HepG2 (cell line): ENCODE measurements around the gene SSU72. TPM values are rescaled to one million over a fixed set of nuclear protein-coding genes. Genes with fewer than 3 reads are reported as not detected.
A peak's percentile ranks its signal among the peaks of the same experiment; 100 is the strongest.

Source experiments
- ARNTL ChIP-seq: sonication (generic); formaldehyde crosslinking; IDR thresholded peaks from 2 replicates; pipeline ENCODE4 v1.4.0; 2020; ENCODE audit warnings: mild to moderate bottlenecking, missing genetic modification reagents
- ASH2L ChIP-seq: fragments of 300-600, 200-600 bp; sonication (generic); IDR thresholded peaks from 2 replicates; pipeline ENCODE4 v1.7.0; 2017; ENCODE audit warnings: low read depth, mild to moderate bottlenecking, moderate library complexity, mixed read lengths, low read length; ENCODE audit not compliant: insufficient read length
- CENPBD1 ChIP-seq: sonication (generic); formaldehyde crosslinking; IDR thresholded peaks from 2 replicates; pipeline ENCODE4 v1.8.0; 2022; ENCODE audit warnings: missing genetic modification reagents, low read depth, mild to moderate bottlenecking, borderline replicate concordance
- CREB1 ChIP-seq, 2 experiments: fragments of 450-650 bp in 1 of 2; IDR thresholded peaks; 2 replicates each; pipeline ENCODE4 v1.6.1; 2016 to 2017; ENCODE audit warnings: control low read depth in 1 of 2, mild to moderate bottlenecking in 1 of 2, missing compliant biosample characterization in 1 of 2, missing genetic modification characterization in 1 of 2
- ETV5 ChIP-seq: IDR thresholded peaks from 2 replicates; pipeline ENCODE4 v1.6.1; 2018; ENCODE audit warnings: missing biosample characterization, missing genetic modification reagents, inconsistent platforms, borderline replicate concordance
- ETV6 ChIP-seq: sonication (generic); formaldehyde crosslinking; conservative IDR thresholded peaks from 2 replicates; pipeline ENCODE4 v1.4.0; 2020; ENCODE audit warnings: missing genetic modification reagents
- HMGXB4 ChIP-seq, 2 experiments: sonication (generic) in 1 of 2; formaldehyde crosslinking in 1 of 2; IDR thresholded peaks; 2 replicates each; pipeline versions ENCODE4 v1.4.0 to v1.6.1; 2018 to 2020; ENCODE audit warnings: missing genetic modification reagents in 2 of 2, borderline replicate concordance in 1 of 2, low read depth in 1 of 2, mild to moderate bottlenecking in 1 of 2, missing biosample characterization in 1 of 2
- MEIS2 ChIP-seq: sonication (generic); formaldehyde crosslinking; IDR thresholded peaks from 2 replicates; pipeline ENCODE4 v1.9.0; 2021; ENCODE audit warnings: mild to moderate bottlenecking, missing genetic modification reagents
- MXD4 ChIP-seq: IDR thresholded peaks from 2 replicates; pipeline ENCODE4 v1.6.1; 2016; ENCODE audit warnings: mild to moderate bottlenecking, missing biosample characterization, missing genetic modification reagents
- PCBP1 ChIP-seq: fragments of 200-400 bp; formaldehyde crosslinking; IDR thresholded peaks from 2 replicates; pipeline ENCODE4 v1.6.1; 2017; ENCODE audit warnings: mild to moderate bottlenecking, low read depth, low read length, borderline replicate concordance
- SP1 ChIP-seq, 2 experiments: fragments of 450-650 bp in 1 of 2; sonication (generic) in 1 of 2; formaldehyde crosslinking in 1 of 2; IDR thresholded peaks; 2 replicates each; pipeline versions ENCODE4 v1.4.0 to v1.6.1; 2016 to 2020; ENCODE audit warnings: missing genetic modification reagents in 1 of 2
- TSC22D2 ChIP-seq: sonication (generic); formaldehyde crosslinking; IDR thresholded peaks from 2 replicates; pipeline ENCODE4 v1.5.1; 2020; ENCODE audit warnings: missing genetic modification reagents, mild to moderate bottlenecking, borderline replicate concordance
- ZBTB7A ChIP-seq: sonication (generic); formaldehyde crosslinking; IDR thresholded peaks from 2 replicates; pipeline ENCODE4 v1.8.0; 2022; ENCODE audit warnings: mild to moderate bottlenecking, missing genetic modification reagents
- ZFYVE20 ChIP-seq: sonication (generic); formaldehyde crosslinking; IDR thresholded peaks from 2 replicates; pipeline ENCODE4 v1.8.0; 2023; ENCODE audit warnings: low read depth, mild to moderate bottlenecking, moderate library complexity, missing genetic modification reagents, borderline replicate concordance
- ZHX2 ChIP-seq, 2 experiments: sonication (generic) in 1 of 2; formaldehyde crosslinking in 1 of 2; IDR thresholded peaks; 2 replicates each; pipeline versions ENCODE4 v1.6.1 to v1.9.0; 2014 to 2022; ENCODE audit warnings: antibody characterized with exemption in 1 of 2, borderline replicate concordance in 1 of 2, inconsistent platforms in 1 of 2, low read depth in 1 of 2, missing genetic modification reagents in 1 of 2
- ZMAT3 ChIP-seq: sonication (generic); formaldehyde crosslinking; conservative IDR thresholded peaks from 2 replicates; pipeline ENCODE4 v1.7.0; 2021; ENCODE audit warnings: missing genetic modification reagents
- ZNF547 ChIP-seq: sonication (generic); formaldehyde crosslinking; IDR thresholded peaks from 2 replicates; pipeline ENCODE4 v1.5.1; 2020; ENCODE audit warnings: mild to moderate bottlenecking, missing genetic modification reagents
- ZNF678 ChIP-seq: sonication (generic); formaldehyde crosslinking; IDR thresholded peaks from 2 replicates; pipeline ENCODE4 v1.4.0; 2020; ENCODE audit warnings: mild to moderate bottlenecking, missing genetic modification reagents
- ZNF788 ChIP-seq: sonication (generic); formaldehyde crosslinking; IDR thresholded peaks from 2 replicates; pipeline ENCODE4 v1.5.0; 2020; ENCODE audit warnings: mild to moderate bottlenecking, missing genetic modification reagents, borderline replicate concordance
- ZNF879 ChIP-seq: sonication (generic); formaldehyde crosslinking; IDR thresholded peaks from 2 replicates; pipeline ENCODE4 v1.8.1; 2023; ENCODE audit warnings: missing genetic modification reagents
- polyA plus RNA-seq, 8 experiments: library from polyadenylated mRNA; depleted of rRNA in 3 of 8; stranded (reverse) in 7 of 8; unstranded in 1 of 8; fragments of >200 nt; fragmentation: Illumina TruSeq in 4 of 8; extraction: Trizol in 4 of 8; gene quantifications; 2 replicates each; pipeline versions ENCODE4 v1.2.1 to v1.2.3, GENCODE V29; 2011 to 2016; ENCODE audit warnings: low read depth in 4 of 8, missing spikeins in 1 of 8, mixed read lengths in 1 of 8; ENCODE audit not compliant: insufficient read depth in 1 of 8
- total RNA-seq, 5 experiments: library from RNA; depleted of rRNA; stranded (reverse); fragments of >200 nt; fragmentation: Illumina TruSeq; extraction: Trizol; gene quantifications; 2 replicates each; pipeline ENCODE4 v1.2.3, GENCODE V29; 2016; ENCODE audit warnings: low read depth in 1 of 5

Gene SSU72
- total and polyA plus RNA-seq, 2 of the 13 experiments (the other 11 are each of a cell fraction or from before 2014, with no cell fraction given): 42.8 to 67.1 TPM

GRCh38 chr1:1511533-1512285 lies 63.0 kb downstream of the SSU72 start, which contains the start of gene ATAD3A (continued):
- TF ChIP-seq CENPBD1 (CRISPR knock-in tag): no peak
- TF ChIP-seq SP1 (IDR thresholded peaks at IDR 0.05): no peak
- peak; percentile 65 for TF ChIP-seq SP1 (CRISPR knock-in tag; IDR thresholded peaks at IDR 0.05)
- no peak for TF ChIP-seq ETV6 (CRISPR knock-in tag)
- TF ChIP-seq MEIS2 (CRISPR knock-in tag): no peak
- TF ChIP-seq ZFYVE20 (CRISPR knock-in tag): no peak
- TF ChIP-seq HMGXB4 (CRISPR knock-in tag; IDR thresholded peaks at IDR 0.05; ENCODE audit: borderline replicate concordance in 1 of 2, low read depth in 1 of 2): peak; percentile 80 to 89; a peak in 3 of 4 replicates
- peak; percentile 96 for TF ChIP-seq CREB1 (IDR thresholded peaks at IDR 0.05)
- peak; percentile 98 for TF ChIP-seq CREB1 (CRISPR knock-in tag; IDR thresholded peaks at IDR 0.05)
- TF ChIP-seq ARNTL (CRISPR knock-in tag): no peak
- no peak for TF ChIP-seq ZNF547 (CRISPR knock-in tag)
- TF ChIP-seq ASH2L: peak; percentile 93
- peak; percentile 93 for TF ChIP-seq ZHX2 (IDR thresholded peaks at IDR 0.05; ENCODE audit: low read depth)
- TF ChIP-seq ZHX2 (CRISPR knock-in tag; IDR thresholded peaks at IDR 0.05; ENCODE audit: borderline replicate concordance): no peak
- TF ChIP-seq ETV5: peak; percentile 66
- peak; percentile 83 for TF ChIP-seq MXD4 (CRISPR knock-in tag)
- 0 out of 2 replicates have a peak, but pooled peaks have one; percentile 30 for TF ChIP-seq PCBP1
- TF ChIP-seq ZNF788 (CRISPR knock-in tag): peak; percentile 67; the same call in 1 of the 2 replicates
- no peak for TF ChIP-seq ZNF879 (CRISPR knock-in tag)
- TF ChIP-seq TSC22D2: no peak
- TF ChIP-seq ZBTB7A (CRISPR knock-in tag): peak; percentile 68; the same call in 1 of the 2 replicates
- 0 out of 2 replicates have a peak, but pooled peaks have one; percentile 81 for TF ChIP-seq ZMAT3 (CRISPR knock-in tag)
- no peak for TF ChIP-seq ZNF678 (CRISPR knock-in tag)
